ENCODE results near the gene CSNK1G2. TPM values are rescaled to one million over a fixed set of nuclear protein-coding genes. Genes with fewer than 3 reads are reported as not detected.

CSNK1G2 gene
- total and polyA plus RNA-seq, 2 of the 13 experiments (the other 11 are each of a cell fraction or from before 2014, with no cell fraction given): 53.8 to 72.5 TPM

- no peak for TF ChIP-seq ZNF570 (CRISPR knock-in tag; IDR thresholded peaks at IDR 0.05; ENCODE audit: borderline replicate concordance)
- TF ChIP-seq REST (IDR thresholded peaks at IDR 0.05; ENCODE audit: borderline replicate concordance in 1 of 2, low read depth in 1 of 2, low read length in 2 of 2): no peak
- no peak for TF ChIP-seq ZMYM2 (CRISPR knock-in tag; IDR thresholded peaks at IDR 0.05)
- TF ChIP-seq ZNF597 (CRISPR knock-in tag; IDR thresholded peaks at IDR 0.05): no peak
- no peak for TF ChIP-seq ZNF510 (CRISPR knock-in tag; IDR thresholded peaks at IDR 0.05; ENCODE audit: low read depth)
- 0 out of 2 replicates have a peak, but pooled peaks have one; percentile 69 for TF ChIP-seq SMAD1 (CRISPR knock-in tag; IDR thresholded peaks at IDR 0.05; ENCODE audit: borderline replicate concordance, low read depth)
- no peak; the same call in 1 of the 2 replicates for TF ChIP-seq ZNF251 (CRISPR knock-in tag; IDR thresholded peaks at IDR 0.05)
- peak; percentile 30; the same call in 1 of the 2 replicates for TF ChIP-seq ZNF746 (CRISPR knock-in tag; IDR thresholded peaks at IDR 0.05)
- no peak for TF ChIP-seq E2F1 (CRISPR knock-in tag; IDR thresholded peaks at IDR 0.05)
- TF ChIP-seq SNAI1 (CRISPR knock-in tag; IDR thresholded peaks at IDR 0.05; ENCODE audit: borderline replicate concordance): no peak
- 0 out of 2 replicates have a peak, but pooled peaks have one; percentile 23 for TF ChIP-seq HNRNPL (IDR thresholded peaks at IDR 0.05; ENCODE audit: low read depth, low read length)
- TF ChIP-seq ZNF362 (CRISPR knock-in tag; IDR thresholded peaks at IDR 0.05; ENCODE audit: borderline replicate concordance): no peak
- TF ChIP-seq HOXA9 (CRISPR knock-in tag; IDR thresholded peaks at IDR 0.05; ENCODE audit: borderline replicate concordance): no peak
- no peak for TF ChIP-seq TEF (CRISPR knock-in tag; IDR thresholded peaks at IDR 0.05)
- peak; percentile 80 for TF ChIP-seq SKI (IDR thresholded peaks at IDR 0.05; ENCODE audit: partially characterized antibody)
- TF ChIP-seq ZNF253 (CRISPR knock-in tag; IDR thresholded peaks at IDR 0.05; ENCODE audit: borderline replicate concordance): no peak
- TF ChIP-seq MLLT10 (CRISPR knock-in tag; IDR thresholded peaks at IDR 0.05): no peak
- TF ChIP-seq HHEX (CRISPR knock-in tag; IDR thresholded peaks at IDR 0.05): peak; percentile 52; the same call in 1 of the 2 replicates
- no peak for TF ChIP-seq PREB (CRISPR knock-in tag; IDR thresholded peaks at IDR 0.05)
- TF ChIP-seq ZNF343 (CRISPR knock-in tag; IDR thresholded peaks at IDR 0.05): peak; percentile 81
These were observed 35.7 kb upstream of the CSNK1G2 start, which contains the start of the genes ADAT3 and SCAMP4 (continued) for GRCh38 chr19:1905110-1905862.
